TTC549 (cell line): ENCODE data around the gene BLMH.

Experiments
- FAIRE-seq: peaks from 2 replicates; lab custom pipeline; 2012; peaks lifted over from hg19 to GRCh38; lab: Jason Lieb, UNC

The BLMH gene

GRCh38 chr17:30308406-30308805 lies 16.7 kb upstream of the BLMH start:
- no peak for FAIRE-seq

- FAIRE-seq, result no peak
Measured at GRCh38 chr17:30304778-30305177, 13.0 kb upstream of the BLMH start.

GRCh38 chr17:30302241-30302640 lies 10.5 kb upstream of the BLMH start:
- no peak for FAIRE-seq

- FAIRE-seq, result no peak
Measured at GRCh38 chr17:30300818-30301217, 9.1 kb upstream of the BLMH start.

GRCh38 chr17:30299000-30299399 lies 7.3 kb upstream of the BLMH start:
- peak; percentile 55 for FAIRE-seq

- FAIRE-seq, result no peak
Measured at GRCh38 chr17:30297715-30298114, 6.0 kb upstream of the BLMH start.

- FAIRE-seq, result no peak
Measured at GRCh38 chr17:30296499-30297080, 4.8 kb upstream of the BLMH start.

- FAIRE-seq, result no peak
Measured at GRCh38 chr17:30292286-30292858, 628 bp upstream of the BLMH start.

- no peak for FAIRE-seq
Measured at GRCh38 chr17:30290696-30291542, 825 bp downstream of the BLMH start.

- FAIRE-seq, result no peak
Measured at GRCh38 chr17:30290077-30290476, 1.7 kb downstream of the BLMH start.

- no peak for FAIRE-seq
Measured at GRCh38 chr17:30279156-30279555, 12.6 kb downstream of the BLMH start.

GRCh38 chr17:30278032-30278431 lies 13.7 kb downstream of the BLMH start:
- peak; percentile 89 for FAIRE-seq

- no peak for FAIRE-seq
Measured at GRCh38 chr17:30275911-30276310, 15.8 kb downstream of the BLMH start.

- no peak for FAIRE-seq
Measured at GRCh38 chr17:30274887-30275286, 16.9 kb downstream of the BLMH start.

- no peak for FAIRE-seq
Measured at GRCh38 chr17:30273373-30273772, 18.4 kb downstream of the BLMH start.

- no peak for FAIRE-seq
Measured at GRCh38 chr17:30271102-30271501, 20.6 kb downstream of the BLMH start.

- FAIRE-seq, result no peak
Measured at GRCh38 chr17:30267625-30268024, 24.1 kb downstream of the BLMH start.

- no peak for FAIRE-seq
Measured at GRCh38 chr17:30263552-30264333, 28.0 kb downstream of the BLMH start.

GRCh38 chr17:30256756-30257506 lies 34.8 kb downstream of the BLMH start:
- FAIRE-seq, result no peak

GRCh38 chr17:30254150-30254549 lies 37.6 kb downstream of the BLMH start:
- FAIRE-seq, result no peak

GRCh38 chr17:30253312-30253711 lies 38.4 kb downstream of the BLMH start:
- FAIRE-seq, result no peak

- no peak for FAIRE-seq
Measured at GRCh38 chr17:30251931-30252330, 39.8 kb downstream of the BLMH start.
